DOHH2 (cell line): ENCODE results near the gene THRB.

ENCODE experiments used
- EZH2phosphoT487 ChIP-seq: fragments of 200-600 bp; sonication (generic); IDR thresholded peaks from 2 replicates; pipeline ENCODE4 v1.6.1; 2017; ENCODE audit warnings: borderline replicate concordance, mild to moderate bottlenecking, antibody characterized with exemption, low read length, moderate library complexity, mixed read lengths
- TF ChIP-seq, protein P1 (sequence below): fragments of 200-600 bp; sonication (generic); IDR thresholded peaks from one replicate; pipeline ENCODE4 v1.5.1; 2014; ENCODE audit warnings: antibody characterized with exemption, mild to moderate bottlenecking, low read depth, low read length; ENCODE audit not compliant: poor library complexity, severe bottlenecking

DNA sequence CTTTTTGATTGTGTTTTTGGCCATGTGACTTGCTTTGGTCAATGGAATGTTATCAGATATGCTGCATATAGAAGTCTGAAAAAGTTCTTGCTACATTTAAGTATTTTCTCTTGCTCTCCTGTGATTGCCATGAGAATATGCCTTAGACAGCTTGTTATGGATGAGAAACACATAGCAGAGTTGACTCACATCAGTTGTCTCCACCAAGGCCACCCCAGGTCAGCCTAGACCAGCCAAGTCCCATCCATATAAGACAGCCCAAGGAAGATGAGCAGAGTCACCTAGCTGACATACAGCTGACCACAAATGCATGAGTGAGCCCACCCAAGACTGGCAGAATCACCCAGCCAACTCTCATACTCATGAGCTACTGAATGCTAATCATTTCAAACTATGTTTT lies 153.0 kb downstream of the THRB start:
- TF ChIP-seq, protein P1, sequence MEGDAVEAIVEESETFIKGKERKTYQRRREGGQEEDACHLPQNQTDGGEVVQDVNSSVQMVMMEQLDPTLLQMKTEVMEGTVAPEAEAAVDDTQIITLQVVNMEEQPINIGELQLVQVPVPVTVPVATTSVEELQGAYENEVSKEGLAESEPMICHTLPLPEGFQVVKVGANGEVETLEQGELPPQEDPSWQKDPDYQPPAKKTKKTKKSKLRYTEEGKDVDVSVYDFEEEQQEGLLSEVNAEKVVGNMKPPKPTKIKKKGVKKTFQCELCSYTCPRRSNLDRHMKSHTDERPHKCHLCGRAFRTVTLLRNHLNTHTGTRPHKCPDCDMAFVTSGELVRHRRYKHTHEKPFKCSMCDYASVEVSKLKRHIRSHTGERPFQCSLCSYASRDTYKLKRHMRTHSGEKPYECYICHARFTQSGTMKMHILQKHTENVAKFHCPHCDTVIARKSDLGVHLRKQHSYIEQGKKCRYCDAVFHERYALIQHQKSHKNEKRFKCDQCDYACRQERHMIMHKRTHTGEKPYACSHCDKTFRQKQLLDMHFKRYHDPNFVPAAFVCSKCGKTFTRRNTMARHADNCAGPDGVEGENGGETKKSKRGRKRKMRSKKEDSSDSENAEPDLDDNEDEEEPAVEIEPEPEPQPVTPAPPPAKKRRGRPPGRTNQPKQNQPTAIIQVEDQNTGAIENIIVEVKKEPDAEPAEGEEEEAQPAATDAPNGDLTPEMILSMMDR, result no peak
- TF ChIP-seq EZH2phosphoT487, result no peak
